Measurements from ENCODE around the gene GPR160.

GRCh38 chr3:170130532-170130931 lies 92.7 kb downstream of the GPR160 start:
- TF ChIP-seq, protein P1, sequence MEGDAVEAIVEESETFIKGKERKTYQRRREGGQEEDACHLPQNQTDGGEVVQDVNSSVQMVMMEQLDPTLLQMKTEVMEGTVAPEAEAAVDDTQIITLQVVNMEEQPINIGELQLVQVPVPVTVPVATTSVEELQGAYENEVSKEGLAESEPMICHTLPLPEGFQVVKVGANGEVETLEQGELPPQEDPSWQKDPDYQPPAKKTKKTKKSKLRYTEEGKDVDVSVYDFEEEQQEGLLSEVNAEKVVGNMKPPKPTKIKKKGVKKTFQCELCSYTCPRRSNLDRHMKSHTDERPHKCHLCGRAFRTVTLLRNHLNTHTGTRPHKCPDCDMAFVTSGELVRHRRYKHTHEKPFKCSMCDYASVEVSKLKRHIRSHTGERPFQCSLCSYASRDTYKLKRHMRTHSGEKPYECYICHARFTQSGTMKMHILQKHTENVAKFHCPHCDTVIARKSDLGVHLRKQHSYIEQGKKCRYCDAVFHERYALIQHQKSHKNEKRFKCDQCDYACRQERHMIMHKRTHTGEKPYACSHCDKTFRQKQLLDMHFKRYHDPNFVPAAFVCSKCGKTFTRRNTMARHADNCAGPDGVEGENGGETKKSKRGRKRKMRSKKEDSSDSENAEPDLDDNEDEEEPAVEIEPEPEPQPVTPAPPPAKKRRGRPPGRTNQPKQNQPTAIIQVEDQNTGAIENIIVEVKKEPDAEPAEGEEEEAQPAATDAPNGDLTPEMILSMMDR (IDR thresholded peaks at IDR 0.05), result no peak
- no peak for TF ChIP-seq POLR2A (IDR thresholded peaks at IDR 0.05)
- TF ChIP-seq POLR2AphosphoS5 (IDR thresholded peaks at IDR 0.05; ENCODE audit: insufficient read depth in 1 of 2, low read depth in 1 of 2), result no peak

Measured in vagina (tissue), 2 donors.